HL-60/S4 treated with phorbol 12-myristate 13-acetate at 8.2 ng/mL for 4 days and 3 days (cell line): ENCODE results near the gene TRHDE.

ENCODE experiments used
- in situ Hi-C: fragments of 300-500 bp; cut with MboI; formaldehyde crosslinking; loops from 2 replicates; pipeline ENCODE4 v1.15.0; 2022; ENCODE audit warnings: low sequenced_read_pairs

The TRHDE gene, protein sequence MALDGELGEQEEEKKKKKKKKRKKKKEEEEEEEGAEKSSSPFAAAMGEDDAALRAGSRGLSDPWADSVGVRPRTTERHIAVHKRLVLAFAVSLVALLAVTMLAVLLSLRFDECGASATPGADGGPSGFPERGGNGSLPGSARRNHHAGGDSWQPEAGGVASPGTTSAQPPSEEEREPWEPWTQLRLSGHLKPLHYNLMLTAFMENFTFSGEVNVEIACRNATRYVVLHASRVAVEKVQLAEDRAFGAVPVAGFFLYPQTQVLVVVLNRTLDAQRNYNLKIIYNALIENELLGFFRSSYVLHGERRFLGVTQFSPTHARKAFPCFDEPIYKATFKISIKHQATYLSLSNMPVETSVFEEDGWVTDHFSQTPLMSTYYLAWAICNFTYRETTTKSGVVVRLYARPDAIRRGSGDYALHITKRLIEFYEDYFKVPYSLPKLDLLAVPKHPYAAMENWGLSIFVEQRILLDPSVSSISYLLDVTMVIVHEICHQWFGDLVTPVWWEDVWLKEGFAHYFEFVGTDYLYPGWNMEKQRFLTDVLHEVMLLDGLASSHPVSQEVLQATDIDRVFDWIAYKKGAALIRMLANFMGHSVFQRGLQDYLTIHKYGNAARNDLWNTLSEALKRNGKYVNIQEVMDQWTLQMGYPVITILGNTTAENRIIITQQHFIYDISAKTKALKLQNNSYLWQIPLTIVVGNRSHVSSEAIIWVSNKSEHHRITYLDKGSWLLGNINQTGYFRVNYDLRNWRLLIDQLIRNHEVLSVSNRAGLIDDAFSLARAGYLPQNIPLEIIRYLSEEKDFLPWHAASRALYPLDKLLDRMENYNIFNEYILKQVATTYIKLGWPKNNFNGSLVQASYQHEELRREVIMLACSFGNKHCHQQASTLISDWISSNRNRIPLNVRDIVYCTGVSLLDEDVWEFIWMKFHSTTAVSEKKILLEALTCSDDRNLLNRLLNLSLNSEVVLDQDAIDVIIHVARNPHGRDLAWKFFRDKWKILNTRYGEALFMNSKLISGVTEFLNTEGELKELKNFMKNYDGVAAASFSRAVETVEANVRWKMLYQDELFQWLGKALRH

GRCh38 chr12:72272091-72272661 is at the start of gene TRHDE:
TSS of gene TRHDE (plus strand) at chr12:72272370. CDS start at chr12:72272644, 274 bp downstream.
- in situ Hi-C loops: no loop called here

- in situ Hi-C loops: no loop called here
Measured at GRCh38 chr12:72226510-72226909, 45.7 kb upstream of the TRHDE start.

DNA sequence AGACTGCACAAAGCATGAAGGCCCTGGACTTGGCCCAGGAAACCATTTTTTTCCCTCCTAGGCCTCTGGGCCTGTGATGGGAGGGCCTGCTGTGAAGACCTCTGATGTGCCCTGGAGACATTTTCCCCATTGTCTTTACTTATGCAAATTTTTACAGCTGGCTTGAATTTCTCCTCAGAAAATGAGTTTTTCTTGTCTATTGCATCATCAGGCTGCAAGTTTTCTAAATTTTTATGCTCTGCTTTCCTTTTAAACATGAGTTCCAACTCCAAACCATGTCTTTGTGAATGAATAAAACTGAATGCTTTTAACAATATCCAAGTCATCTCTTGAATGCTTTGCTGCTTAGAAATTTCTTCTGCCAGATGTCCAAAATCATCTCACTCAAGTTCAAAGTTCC is 43.7 kb upstream of the TRHDE start:
- in situ Hi-C loops: no loop called here

- in situ Hi-C loops: no loop called here
Measured at GRCh38 chr12:72230589-72230988, 41.6 kb upstream of the TRHDE start.

- in situ Hi-C loops: no loop called here
Measured at GRCh38 chr12:72234886-72235285, 37.3 kb upstream of the TRHDE start.

- in situ Hi-C loops: no loop called here
Measured at GRCh38 chr12:72236071-72236705, 36.0 kb upstream of the TRHDE start.

GRCh38 chr12:72241552-72241951 is 30.6 kb upstream of the TRHDE start:
- in situ Hi-C loops: no loop called here

- in situ Hi-C loops: no loop called here
Measured at GRCh38 chr12:72242946-72243345, 29.2 kb upstream of the TRHDE start.

- in situ Hi-C loops: no loop called here
Measured at GRCh38 chr12:72246370-72246769, 25.8 kb upstream of the TRHDE start.

- in situ Hi-C loops: no loop called here
Measured at GRCh38 chr12:72250346-72250745, 21.8 kb upstream of the TRHDE start.

DNA sequence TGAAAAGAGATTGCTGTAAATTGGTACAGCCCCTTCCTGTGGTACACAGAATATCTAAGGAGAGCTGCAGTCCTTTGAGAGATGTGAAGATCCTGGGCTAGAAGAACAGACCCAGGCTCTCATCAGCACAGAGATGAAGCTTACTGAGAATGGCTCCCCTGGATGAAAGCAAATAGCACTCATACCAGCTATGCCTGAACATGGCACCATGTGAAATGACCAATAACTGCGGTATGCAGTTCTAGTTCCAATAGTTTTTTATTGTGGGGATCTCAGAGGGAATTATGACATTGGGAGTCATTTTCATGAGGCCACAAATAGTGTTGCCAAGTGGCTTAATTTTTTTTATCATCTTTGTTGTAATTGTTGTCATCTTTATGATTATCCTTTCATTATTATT is 15.4 kb upstream of the TRHDE start:
- in situ Hi-C loops: no loop called here

DNA sequence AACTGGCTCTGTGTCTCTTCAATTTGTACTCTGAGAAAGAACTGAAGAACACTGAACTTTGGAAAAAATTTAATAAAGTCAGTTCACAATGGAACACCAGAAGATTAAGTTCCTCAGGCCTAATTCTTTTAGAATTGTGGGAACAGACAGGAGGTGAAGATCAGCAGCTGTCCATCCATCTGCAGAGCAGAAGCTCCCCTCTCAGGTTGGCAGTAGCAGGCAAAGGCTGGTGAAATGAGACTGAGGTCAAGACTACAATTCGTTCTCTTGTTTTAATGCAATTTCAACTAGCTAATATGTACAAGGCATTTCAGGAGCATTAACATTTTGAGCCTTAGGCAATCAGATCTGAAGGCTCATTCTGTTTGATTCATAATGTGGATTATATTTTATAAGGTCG is 10.3 kb upstream of the TRHDE start:
- in situ Hi-C loops: no loop called here

DNA sequence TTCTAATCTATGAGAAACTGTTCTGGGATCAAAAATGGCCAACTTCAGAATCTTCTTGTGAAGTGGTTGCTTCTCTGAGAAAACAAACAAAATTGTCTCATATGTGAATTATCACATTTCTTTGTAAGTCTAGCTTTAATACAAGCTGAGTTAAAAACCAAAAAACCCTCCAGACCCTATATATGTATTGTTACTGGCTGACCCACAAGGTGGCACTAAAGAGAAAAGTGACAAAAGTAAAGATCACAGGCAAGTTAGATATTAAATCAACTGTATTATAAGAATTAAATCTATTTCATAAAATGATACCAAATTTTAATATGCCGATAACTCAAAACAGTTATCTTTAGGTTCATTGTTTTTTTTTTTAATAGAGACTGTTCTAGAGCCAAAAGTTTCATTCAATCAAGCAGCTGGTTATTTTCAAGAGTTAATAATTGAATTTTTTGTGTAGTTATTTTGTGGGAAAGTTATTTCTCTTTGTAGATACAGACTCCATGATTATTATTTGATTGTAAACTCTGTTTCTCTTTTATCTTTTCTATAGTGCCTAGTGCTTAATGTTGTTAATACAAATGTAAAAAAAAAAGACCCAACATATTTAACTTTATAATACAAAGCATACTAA is 7.5 kb upstream of the TRHDE start:
- in situ Hi-C loops: no loop called here

- in situ Hi-C loops: no loop called here
Measured at GRCh38 chr12:72267974-72268373, 4.2 kb upstream of the TRHDE start.

- in situ Hi-C loops: no loop called here
Measured at GRCh38 chr12:72268386-72268785, 3.8 kb upstream of the TRHDE start.

- in situ Hi-C loops: no loop called here
Measured at GRCh38 chr12:72269491-72269890, 2.7 kb upstream of the TRHDE start.

DNA sequence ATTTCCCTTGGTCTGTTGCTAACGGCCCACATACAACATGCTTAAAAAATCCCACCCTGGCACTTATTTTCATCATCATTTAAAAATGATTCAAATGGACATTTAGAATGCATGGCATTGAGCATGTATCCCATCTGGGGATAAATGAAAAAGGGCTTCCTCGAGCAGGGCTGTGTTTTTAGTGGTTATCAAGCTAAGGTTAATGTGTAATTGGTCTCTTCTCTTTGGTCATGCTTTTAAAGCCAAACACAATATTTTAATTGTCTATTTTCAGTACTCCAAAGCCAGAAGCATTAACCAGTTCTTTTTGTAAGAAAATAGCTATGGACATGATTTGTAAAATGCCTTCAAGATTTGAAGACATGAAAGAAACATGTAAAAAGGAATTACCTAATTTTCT is 1.9 kb upstream of the TRHDE start:
- in situ Hi-C loops: no loop called here

DNA sequence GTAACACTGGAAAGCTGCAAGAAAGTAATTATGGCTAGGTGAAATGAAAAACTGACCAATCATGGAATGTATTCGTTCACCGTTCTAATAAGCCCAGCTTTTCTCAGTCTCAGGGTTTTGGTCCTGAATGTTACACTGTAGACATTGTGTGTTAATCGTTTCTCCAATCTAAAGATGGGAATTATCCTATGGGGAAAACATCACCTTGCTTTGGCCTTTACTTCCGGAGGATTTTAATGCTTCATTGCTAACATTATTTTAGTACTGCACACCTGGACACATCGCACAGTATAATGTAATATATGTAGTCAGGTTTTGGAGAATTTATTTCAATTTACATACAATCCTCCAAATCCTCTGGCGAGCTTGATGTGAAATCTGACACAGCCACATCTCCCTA is 1.2 kb upstream of the TRHDE start:
- in situ Hi-C loops: no loop called here

- in situ Hi-C loops: no loop called here
Measured at GRCh38 chr12:72271451-72272090, 599 bp upstream of the TRHDE start.
